Loucy (cell line): ENCODE measurements around the gene SFMBT2.

Experiments used
- H2AFZ ChIP-seq: fragments of 200-600 bp; sonication (generic); 2 replicates; pipeline ENCODE4 v1.6.0; 2016; ENCODE audit warnings: antibody characterized with exemption, mild to moderate bottlenecking, low read length, moderate library complexity
- H3F3A ChIP-seq: fragments of 200-600 bp; 2 replicates; pipeline ENCODE4 v1.6.0; 2016; ENCODE audit warnings: antibody characterized with exemption, low read depth, mild to moderate bottlenecking
- H3K27me3 ChIP-seq: fragments of 200-600 bp; sonication (generic); 2 replicates; pipeline ENCODE4 v1.6.1; 2014; ENCODE audit warnings: low read length, mild to moderate bottlenecking; ENCODE audit not compliant: insufficient read depth, poor library complexity, severe bottlenecking
- H3K36me3 ChIP-seq: fragments of 200-600 bp; sonication (generic); 2 replicates; pipeline ENCODE4 v1.6.1; 2016; ENCODE audit warnings: low read length; ENCODE audit not compliant: insufficient read depth
- H3K4me1 ChIP-seq: fragments of 200-600 bp; sonication (generic); 2 replicates; pipeline ENCODE4 v1.5.1; 2014; ENCODE audit warnings: low read length, mild to moderate bottlenecking; ENCODE audit not compliant: insufficient read depth, poor library complexity, severe bottlenecking
- H3K4me2 ChIP-seq: fragments of 200-600 bp; sonication (generic); 2 replicates; pipeline ENCODE4 v1.6.0; 2014; ENCODE audit warnings: antibody characterized with exemption, low read length, low read depth, mild to moderate bottlenecking; ENCODE audit not compliant: poor library complexity, severe bottlenecking
- H3K4me3 ChIP-seq: fragments of 200-600 bp; sonication (generic); 2 replicates; pipeline ENCODE4 v1.5.1; 2014; ENCODE audit warnings: low read length, mild to moderate bottlenecking, mixed read lengths; ENCODE audit not compliant: poor library complexity, severe bottlenecking
- H3K79me2 ChIP-seq: fragments of 200-600 bp; sonication (generic); 2 replicates; pipeline ENCODE4 v1.6.1; 2014; ENCODE audit warnings: low read length; ENCODE audit not compliant: insufficient read depth
- H3K9ac ChIP-seq: fragments of 200-600 bp; sonication (generic); 2 replicates; pipeline ENCODE4 v1.6.0; 2014; ENCODE audit warnings: mild to moderate bottlenecking, low read depth, low read length, moderate library complexity; ENCODE audit not compliant: poor library complexity, severe bottlenecking
- H3K9me2 ChIP-seq: fragments of 200-600 bp; sonication (generic); replicated peaks from 2 replicates; pipeline ENCODE4 v1.6.1; 2016; ENCODE audit warnings: low read depth, low read length, mixed read lengths
- H3K9me3 ChIP-seq: fragments of 200-600 bp; sonication (generic); 2 replicates; pipeline ENCODE4 v1.6.1; 2014; ENCODE audit warnings: mild to moderate bottlenecking, antibody characterized with exemption, low read length, low read depth; ENCODE audit not compliant: insufficient read depth
- H4K20me1 ChIP-seq: fragments of 200-600 bp; sonication (generic); 2 replicates; pipeline ENCODE4 v1.6.0; 2014; ENCODE audit warnings: antibody characterized with exemption, low read length, mild to moderate bottlenecking; ENCODE audit not compliant: insufficient read depth, poor library complexity, severe bottlenecking
- CTCF ChIP-seq: fragments of 200-600 bp; sonication (generic); conservative IDR thresholded peaks from 2 replicates; pipeline ENCODE4 v1.5.1; 2014; ENCODE audit warnings: mild to moderate bottlenecking, antibody characterized with exemption, low read length
- EZH2phosphoT487 ChIP-seq: fragments of 200-600 bp; IDR thresholded peaks from 2 replicates; pipeline ENCODE4 v1.6.1; 2018; ENCODE audit warnings: antibody characterized with exemption, mild to moderate bottlenecking, moderate library complexity, borderline replicate concordance

The SFMBT2 gene

GRCh38 chr10:7385114-7385513, 25.7 kb downstream of the SFMBT2 start:
- Histone ChIP-seq H3K9ac (no peak overlapping the region), H2AFZ (no peak overlapping the region), H3K79me2 (peaks cover 91% of the 10 kb centered on the region), H3F3A (no peaks in the 10 kb centered on the region), H3K27me3 (no peaks in the 10 kb centered on the region), H3K9me2 (no peaks in the 10 kb centered on the region), H4K20me1 (peaks cover 40% of the 10 kb centered on the region), H3K4me1 (peaks cover 16% of the 10 kb centered on the region), H3K4me3 (no peak overlapping the region), H3K9me3 (no peaks in the 10 kb centered on the region), H3K36me3 (peaks cover 16% of the 10 kb centered on the region; the same call in 1 of the 2 replicates), H3K4me2 (no peak overlapping the region)
- TF ChIP-seq EZH2phosphoT487, result no peak
- no peak for TF ChIP-seq CTCF

DNA sequence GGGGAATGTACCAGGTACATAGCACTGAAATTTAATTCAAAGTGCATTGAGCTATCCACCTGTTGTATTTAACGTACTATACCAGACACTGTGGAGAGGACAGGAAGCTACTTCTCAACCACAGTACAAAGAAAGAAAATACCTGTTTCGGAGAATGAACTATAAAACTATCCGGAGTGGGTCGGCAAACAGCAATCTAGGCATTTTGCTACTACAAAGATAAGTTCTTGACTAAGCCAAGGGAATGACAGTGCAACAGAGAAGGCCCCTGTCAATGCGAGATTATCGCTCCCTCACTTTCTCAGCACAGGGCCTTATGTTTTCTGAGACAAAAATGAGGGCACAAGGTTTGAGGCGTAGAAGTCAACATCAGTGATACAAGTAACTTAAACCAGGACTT, 27.4 kb downstream of the SFMBT2 start:
- no peaks in the 10 kb centered on the region for H3F3A ChIP-seq
- no peak overlapping the region for H2AFZ ChIP-seq
- TF ChIP-seq CTCF, result no peak
- no peak for TF ChIP-seq EZH2phosphoT487
- H3K9ac ChIP-seq, result no peak overlapping the region
- H3K36me3 ChIP-seq, result peaks cover 33% of the 10 kb centered on the region; the same call in 1 of the 2 replicates
- H4K20me1 ChIP-seq, result peaks cover 27% of the 10 kb centered on the region
- no peaks in the 10 kb centered on the region for H3K9me3 ChIP-seq
- H3K4me3 ChIP-seq, result no peak overlapping the region
- H3K27me3 ChIP-seq, result no peaks in the 10 kb centered on the region
- peaks cover 74% of the 10 kb centered on the region for H3K79me2 ChIP-seq
- no peaks in the 10 kb centered on the region for H3K4me1 ChIP-seq
- H3K4me2 ChIP-seq, result no peak overlapping the region
- no peaks in the 10 kb centered on the region for H3K9me2 ChIP-seq

DNA sequence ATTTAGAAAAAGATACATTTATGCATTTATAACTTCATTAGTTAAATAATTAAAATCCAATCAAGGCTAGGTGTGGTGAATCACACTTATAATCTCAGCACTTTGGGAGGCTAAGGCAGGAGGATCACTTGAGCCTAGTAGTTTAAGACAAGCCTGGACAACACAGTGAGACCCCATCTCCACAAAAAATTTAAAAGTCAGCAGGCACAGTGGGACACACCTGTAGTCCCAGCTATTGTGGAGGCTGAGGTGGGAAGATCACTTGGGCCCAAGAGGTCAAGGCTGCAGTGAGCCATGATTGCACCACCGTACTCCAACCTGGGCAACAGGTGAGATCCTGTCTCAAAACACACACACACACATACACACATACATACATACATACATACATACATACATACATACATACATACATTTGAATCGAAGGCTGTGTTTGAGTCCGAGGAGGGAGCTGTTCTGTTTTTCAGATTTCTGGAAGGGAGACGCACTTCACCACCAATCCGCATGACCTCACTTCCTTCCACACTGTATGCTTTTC, 30.1 kb downstream of the SFMBT2 start:
- Histone ChIP-seq H3K27me3 (no peaks in the 10 kb centered on the region), H3F3A (no peaks in the 10 kb centered on the region), H3K9me2 (no peaks in the 10 kb centered on the region), H3K9ac (no peak overlapping the region), H3K4me1 (no peaks in the 10 kb centered on the region), H4K20me1 (peaks cover 17% of the 10 kb centered on the region), H3K36me3 (peaks cover 49% of the 10 kb centered on the region; the same call in 1 of the 2 replicates), H3K9me3 (no peaks in the 10 kb centered on the region), H3K4me3 (no peak overlapping the region), H2AFZ (no peak overlapping the region), H3K4me2 (no peak overlapping the region), H3K79me2 (peaks cover 57% of the 10 kb centered on the region)
- TF ChIP-seq EZH2phosphoT487 (no peak), CTCF (no peak)
